IMR-90 (cell line): Measurements from ENCODE around the gene RALGPS2. TPM values are rescaled to one million over a fixed set of nuclear protein-coding genes. Genes with fewer than 3 reads are reported as not detected.

ENCODE experiments used
- ATAC-seq: fragments of 200-7000 bp; cut with Tn5 transposase; 2 replicates; pipeline ENCODE4 v1.9.1; 2020; ENCODE audit warnings: low read depth, mild to moderate bottlenecking, moderate library complexity
- BruUV-seq: library from RNA; stranded (reverse); fragments of 400-500 nt; replicated peaks from 2 replicates; lab custom pipeline; 2021; lab: Mats Ljungman, UMichigan
- CTCF ChIA-PET: fragments of 300-600 bp; formaldehyde crosslinking; extraction: SDS; loops from one replicate; lab custom pipeline; 2021; ENCODE audit warnings: antibody characterized with exemption; lab: Yijun Ruan, JAX
- POLR2A ChIA-PET: fragments of 300-600 bp; sonication (Branson Sonifier 250); formaldehyde crosslinking; loops from one replicate; lab custom pipeline; 2022; ENCODE audit warnings: antibody characterized with exemption; ENCODE audit not compliant: unreplicated experiment; lab: Charles Lee
- DNase-seq: peaks from one replicate; pipeline ENCODE4 v3.0.0; 2013
- H2AFZ ChIP-seq: replicated peaks from 2 replicates; pipeline ENCODE3; 2013; ENCODE audit warnings: low read length, mild to moderate bottlenecking; ENCODE audit not compliant: poor library complexity
- H2AK5ac ChIP-seq: 2 replicates; pipeline ENCODE4 v1.6.1; 2013; ENCODE audit warnings: low read depth, low read length, inconsistent platforms
- H2AK9ac ChIP-seq: replicated peaks from 2 replicates; pipeline ENCODE3; 2013; ENCODE audit warnings: mild to moderate bottlenecking, low read depth, low read length, moderate library complexity; ENCODE audit not compliant: poor library complexity
- H2BK120ac ChIP-seq: 2 replicates; pipeline ENCODE4 v1.6.1; 2013; ENCODE audit warnings: low read depth, low read length, inconsistent platforms
- H2BK15ac ChIP-seq: 3 replicates; pipeline ENCODE4 v1.6.1; 2013; ENCODE audit warnings: low read depth, low read length, inconsistent platforms
- H2BK20ac ChIP-seq: 2 replicates; pipeline ENCODE4 v1.6.1; 2013; ENCODE audit warnings: low read depth, mild to moderate bottlenecking, inconsistent platforms, low read length, moderate library complexity
- H2BK5ac ChIP-seq: 2 replicates; pipeline ENCODE4 v1.6.1; 2013; ENCODE audit warnings: mild to moderate bottlenecking, low read depth, low read length, inconsistent platforms; ENCODE audit not compliant: poor library complexity, severe bottlenecking
- H3K14ac ChIP-seq: replicated peaks from 2 replicates; pipeline ENCODE4 v1.6.1; 2013; ENCODE audit warnings: low read depth, low read length, inconsistent platforms
- H3K18ac ChIP-seq: 2 replicates; pipeline ENCODE4 v1.6.1; 2013; ENCODE audit warnings: low read depth, low read length, control low read depth
- H3K23ac ChIP-seq: 2 replicates; pipeline ENCODE4 v1.6.1; 2013; ENCODE audit warnings: low read depth, low read length, inconsistent platforms
- H3K27ac ChIP-seq: 2 replicates; pipeline ENCODE4 v1.5.1; 2013; ENCODE audit warnings: mild to moderate bottlenecking, control low read depth, low read length; ENCODE audit not compliant: insufficient read depth
- H3K27me3 ChIP-seq: 2 replicates; pipeline ENCODE4 v1.6.1; 2013; ENCODE audit warnings: low read length; ENCODE audit not compliant: control insufficient read depth, insufficient read depth
- H3K36me3 ChIP-seq: 2 replicates; pipeline ENCODE4 v1.6.1; 2013; ENCODE audit warnings: low read length, mixed read lengths; ENCODE audit not compliant: control insufficient read depth, insufficient read depth
- H3K4ac ChIP-seq: 2 replicates; pipeline ENCODE4 v1.6.1; 2013; ENCODE audit warnings: low read depth, low read length, inconsistent platforms
- H3K4me1 ChIP-seq: 2 replicates; pipeline ENCODE4 v1.6.1; 2013; ENCODE audit warnings: low read length, mixed read lengths; ENCODE audit not compliant: control insufficient read depth, insufficient read depth
- H3K4me2 ChIP-seq: 2 replicates; pipeline ENCODE4 v1.6.1; 2013; ENCODE audit warnings: low read depth, mild to moderate bottlenecking, control low read depth, low read length, moderate library complexity
- H3K4me3 ChIP-seq: 2 replicates; pipeline ENCODE4 v1.5.1; 2013; ENCODE audit warnings: low read depth, mild to moderate bottlenecking, control low read depth, low read length, moderate library complexity; ENCODE audit not compliant: insufficient read depth
- H3K56ac ChIP-seq: 2 replicates; pipeline ENCODE4 v1.6.1; 2013; ENCODE audit warnings: low read length, inconsistent platforms; ENCODE audit not compliant: insufficient read depth; ENCODE audit errors: extremely low read depth
- H3K79me1 ChIP-seq, 2 experiments: 2 replicates each; pipeline ENCODE4 v1.6.1; 2013; ENCODE audit warnings: low read length in 2 of 2, inconsistent platforms in 1 of 2, low read depth in 1 of 2
- H3K9ac ChIP-seq: 2 replicates; pipeline ENCODE4 v1.6.1; 2013; ENCODE audit warnings: low read depth, low read length, control low read depth
- H3K9me1 ChIP-seq: 2 replicates; pipeline ENCODE4 v1.6.1; 2013; ENCODE audit warnings: low read length, inconsistent platforms; ENCODE audit not compliant: insufficient read depth
- H3K9me3 ChIP-seq: 2 replicates; pipeline ENCODE4 v1.6.1; 2013; ENCODE audit warnings: low read length; ENCODE audit not compliant: control insufficient read depth, insufficient read depth
- H4K20me1 ChIP-seq: 2 replicates; pipeline ENCODE4 v1.6.1; 2013; ENCODE audit warnings: low read length, inconsistent platforms; ENCODE audit not compliant: insufficient read depth
- H4K5ac ChIP-seq: 2 replicates; pipeline ENCODE4 v1.6.1; 2013; ENCODE audit warnings: mild to moderate bottlenecking, low read depth, low read length, control low read depth
- H4K8ac ChIP-seq, 2 experiments: 2 replicates each; pipeline ENCODE4 v1.6.1; 2013; ENCODE audit warnings: low read depth in 2 of 2, low read length in 2 of 2, control low read depth in 1 of 2, inconsistent platforms in 1 of 2
- H4K91ac ChIP-seq: 2 replicates; pipeline ENCODE4 v1.6.1; 2013; ENCODE audit warnings: low read depth, low read length, inconsistent platforms; ENCODE audit not compliant: insufficient read depth
- BHLHE40 ChIP-seq: fragments of 150-350 bp; IDR thresholded peaks from 2 replicates; pipeline ENCODE4 v1.6.1; 2016; ENCODE audit warnings: mild to moderate bottlenecking, low read depth, low read length
- CEBPB ChIP-seq: IDR thresholded peaks from 2 replicates; pipeline ENCODE4 v1.6.1; 2012; ENCODE audit warnings: low read depth, low read length, improper control_type of control experiment
- CHD1 ChIP-seq: IDR thresholded peaks from 2 replicates; pipeline ENCODE4 v1.6.1; 2012; ENCODE audit warnings: low read depth, low read length, improper control_type of control experiment
- FOS ChIP-seq: fragments of 150-350 bp; IDR thresholded peaks from 2 replicates; pipeline ENCODE4 v1.6.1; 2016; ENCODE audit warnings: low read depth, low read length
- MAFK ChIP-seq: IDR thresholded peaks from 2 replicates; pipeline ENCODE4 v1.6.1; 2012; ENCODE audit warnings: low read depth, low read length, improper control_type of control experiment
- MAZ ChIP-seq: IDR thresholded peaks from 2 replicates; pipeline ENCODE4 v1.6.1; 2012; ENCODE audit warnings: low read depth, mild to moderate bottlenecking, low read length, improper control_type of control experiment, moderate library complexity, borderline replicate concordance
- MXI1 ChIP-seq: IDR thresholded peaks from 2 replicates; pipeline ENCODE4 v1.6.1; 2012; ENCODE audit warnings: low read depth, mild to moderate bottlenecking, low read length, moderate library complexity, borderline replicate concordance
- NFE2L2 ChIP-seq: fragments of 150-350 bp; IDR thresholded peaks from 2 replicates; pipeline ENCODE4 v1.6.1; 2016; ENCODE audit warnings: low read depth, mild to moderate bottlenecking, low read length
- POLR2A ChIP-seq: IDR thresholded peaks from 2 replicates; pipeline ENCODE4 v1.6.1; 2012; ENCODE audit warnings: mild to moderate bottlenecking, low read depth, low read length
- RAD21 ChIP-seq: IDR thresholded peaks from 2 replicates; pipeline ENCODE4 v1.6.1; 2012; ENCODE audit warnings: low read length, improper control_type of control experiment
- RCOR1 ChIP-seq: IDR thresholded peaks from 2 replicates; pipeline ENCODE4 v1.6.1; 2012; ENCODE audit warnings: mild to moderate bottlenecking, low read length, improper control_type of control experiment; ENCODE audit not compliant: insufficient replicate concordance
- RFX5 ChIP-seq: IDR thresholded peaks from 2 replicates; pipeline ENCODE4 v1.8.0; 2012; ENCODE audit warnings: low read depth, mild to moderate bottlenecking, low read length, moderate library complexity
- SMC3 ChIP-seq: fragments of 150-350 bp; IDR thresholded peaks from 2 replicates; pipeline ENCODE4 v1.6.1; 2016; ENCODE audit warnings: low read depth, mild to moderate bottlenecking, antibody characterized with exemption, low read length, moderate library complexity
- WGBS, 2 experiments: methylation state at CpG; one replicate each; pipeline versions ENCODE4 v1.1.5 to v1.1.7; 2013; ENCODE audit warnings: missing lambda C conversion rate in 2 of 2; ENCODE audit not compliant: insufficient read length in 1 of 2; ENCODE audit errors: extremely low coverage in 2 of 2; 5-methylcytosine and 5-hydroxymethylcytosine counted together
- dilution Hi-C: fragments of 300-500 bp; cut with HindIII; formaldehyde crosslinking; loops from one replicate; pipeline ENCODE4 v1.14.3; 2018; ENCODE audit warnings: low sequenced_read_pairs; ENCODE audit not compliant: unreplicated experiment
- in situ Hi-C: fragments of 300-500 bp; cut with MboI; formaldehyde crosslinking; loops from 3 replicates; pipeline ENCODE4 v1.14.3; 2019; ENCODE audit warnings: low sequenced_read_pairs, inconsistent platforms, mixed read lengths
- intact Hi-C: fragments of 100-400 bp; cut with micrococcal nuclease; formaldehyde crosslinking; loops from 2 replicates; pipeline ENCODE4 v1.10.0; 2022
- polyA plus RNA-seq, 3 experiments: library from polyadenylated mRNA; depleted of rRNA; stranded (reverse); fragments of >200 nt; gene quantifications; 2 replicates each; pipeline ENCODE4 v1.2.3, GENCODE V29; 2012; ENCODE audit warnings: low replicate concordance in 1 of 3
- total RNA-seq: library from RNA; depleted of rRNA; stranded (reverse); fragments of >200 nt; gene quantifications from 2 replicates; pipeline ENCODE4 v1.2.3, GENCODE V29; 2012
- TF ChIP-seq, protein P1 (sequence below): fragments of 150-350 bp; IDR thresholded peaks from 2 replicates; pipeline ENCODE4 v1.6.1; 2017; ENCODE audit warnings: mild to moderate bottlenecking, antibody characterized with exemption, low read length, low read depth
- TF ChIP-seq, protein P2 (sequence below): fragments of 150-350 bp; IDR thresholded peaks from 2 replicates; pipeline ENCODE4 v1.6.1; 2016; ENCODE audit warnings: low read depth, mild to moderate bottlenecking, low read length, moderate library complexity, borderline replicate concordance
- TF ChIP-seq, protein P3 (sequence below): conservative IDR thresholded peaks from 2 replicates; pipeline ENCODE4 v1.5.1; 2012; ENCODE audit warnings: mild to moderate bottlenecking, low read depth, low read length, improper control_type of control experiment

Gene RALGPS2
- total and polyA plus RNA-seq, 2 of the 4 experiments (the other 2 are of a cell fraction): 13.8 to 148 TPM

DNA sequence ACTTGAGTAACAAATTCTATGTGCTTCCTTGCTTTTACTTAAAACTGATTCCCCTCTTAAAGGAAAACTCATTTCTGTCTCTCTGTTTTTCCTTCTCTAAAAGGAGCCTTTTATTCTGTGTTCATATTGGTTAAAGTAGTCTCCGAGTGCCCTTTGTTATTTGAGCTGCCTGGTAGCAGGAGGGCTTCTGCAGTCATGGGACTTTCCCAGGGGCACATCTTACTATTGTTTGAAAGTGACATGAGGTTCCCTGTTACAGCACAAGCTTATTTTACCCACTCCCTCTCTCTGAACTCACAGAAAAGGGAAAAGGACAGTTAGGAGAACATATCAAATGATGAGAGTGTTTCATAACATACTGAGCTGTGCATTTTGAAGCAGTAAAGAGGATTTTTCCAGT is 203.9 kb downstream of the RALGPS2 start:
- H3K4me3 ChIP-seq: no peak overlapping the region

More for the DNA sequence above, 203.9 kb downstream of the RALGPS2 start:
- ATAC-seq: no peak
- Histone ChIP-seq H2BK20ac (no peak overlapping the region), H3K9me3 (no peaks in the 10 kb centered on the region), H3K36me3 (0 out of 2 replicates have a peak, but pooled peaks cover 2% of the 10 kb centered on the region), H2BK5ac (no peak overlapping the region), H2AK9ac (no peak overlapping the region), H2AFZ (no peak overlapping the region), H3K4ac (no peak overlapping the region), H3K4me1 (peaks cover 5% of the 10 kb centered on the region; the same call in 1 of the 2 replicates), H3K27ac (no peak overlapping the region), H4K20me1 (no peaks in the 10 kb centered on the region), H2BK15ac (no peak overlapping the region), H3K4me2 (no peak overlapping the region), H3K27me3 (no peaks in the 10 kb centered on the region), H3K79me1 (no peaks in the 10 kb centered on the region), H4K5ac (no peak overlapping the region), H2AK5ac (no peak overlapping the region), H3K56ac (no peak overlapping the region), H4K8ac (no peak overlapping the region), H3K18ac (no peak overlapping the region), H3K14ac (no peak overlapping the region), H4K91ac (no peak overlapping the region), H3K23ac (no peak overlapping the region), H2BK120ac (no peak overlapping the region), H3K9me1 (peaks cover 3% of the 10 kb centered on the region; the same call in 1 of the 2 replicates), H3K9ac (no peak overlapping the region)
- no CpG with 5 or more reads among the region's 1 CpG for whole genome bisulfite sequencing, 2 experiments
- DNase-seq: no peak
- intact Hi-C loops: no loop called here
- dilution Hi-C loops: no loop called here
- TF ChIP-seq CEBPB: no peak
- TF ChIP-seq SMC3: no peak
- TF ChIP-seq MXI1: no peak
- TF ChIP-seq MAFK: no peak
- no peak for TF ChIP-seq RCOR1
- TF ChIP-seq, protein P1, sequence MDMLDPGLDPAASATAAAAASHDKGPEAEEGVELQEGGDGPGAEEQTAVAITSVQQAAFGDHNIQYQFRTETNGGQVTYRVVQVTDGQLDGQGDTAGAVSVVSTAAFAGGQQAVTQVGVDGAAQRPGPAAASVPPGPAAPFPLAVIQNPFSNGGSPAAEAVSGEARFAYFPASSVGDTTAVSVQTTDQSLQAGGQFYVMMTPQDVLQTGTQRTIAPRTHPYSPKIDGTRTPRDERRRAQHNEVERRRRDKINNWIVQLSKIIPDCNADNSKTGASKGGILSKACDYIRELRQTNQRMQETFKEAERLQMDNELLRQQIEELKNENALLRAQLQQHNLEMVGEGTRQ: no peak
- TF ChIP-seq POLR2A: no peak
- TF ChIP-seq NFE2L2: no peak
- TF ChIP-seq MAZ: no peak
- TF ChIP-seq RAD21: no peak
- TF ChIP-seq CHD1: no peak
- TF ChIP-seq FOS: no peak
- no peak for TF ChIP-seq RFX5
- TF ChIP-seq, protein P2, sequence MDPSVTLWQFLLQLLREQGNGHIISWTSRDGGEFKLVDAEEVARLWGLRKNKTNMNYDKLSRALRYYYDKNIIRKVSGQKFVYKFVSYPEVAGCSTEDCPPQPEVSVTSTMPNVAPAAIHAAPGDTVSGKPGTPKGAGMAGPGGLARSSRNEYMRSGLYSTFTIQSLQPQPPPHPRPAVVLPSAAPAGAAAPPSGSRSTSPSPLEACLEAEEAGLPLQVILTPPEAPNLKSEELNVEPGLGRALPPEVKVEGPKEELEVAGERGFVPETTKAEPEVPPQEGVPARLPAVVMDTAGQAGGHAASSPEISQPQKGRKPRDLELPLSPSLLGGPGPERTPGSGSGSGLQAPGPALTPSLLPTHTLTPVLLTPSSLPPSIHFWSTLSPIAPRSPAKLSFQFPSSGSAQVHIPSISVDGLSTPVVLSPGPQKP: no peak
- no peak for TF ChIP-seq BHLHE40
- TF ChIP-seq, protein P3, sequence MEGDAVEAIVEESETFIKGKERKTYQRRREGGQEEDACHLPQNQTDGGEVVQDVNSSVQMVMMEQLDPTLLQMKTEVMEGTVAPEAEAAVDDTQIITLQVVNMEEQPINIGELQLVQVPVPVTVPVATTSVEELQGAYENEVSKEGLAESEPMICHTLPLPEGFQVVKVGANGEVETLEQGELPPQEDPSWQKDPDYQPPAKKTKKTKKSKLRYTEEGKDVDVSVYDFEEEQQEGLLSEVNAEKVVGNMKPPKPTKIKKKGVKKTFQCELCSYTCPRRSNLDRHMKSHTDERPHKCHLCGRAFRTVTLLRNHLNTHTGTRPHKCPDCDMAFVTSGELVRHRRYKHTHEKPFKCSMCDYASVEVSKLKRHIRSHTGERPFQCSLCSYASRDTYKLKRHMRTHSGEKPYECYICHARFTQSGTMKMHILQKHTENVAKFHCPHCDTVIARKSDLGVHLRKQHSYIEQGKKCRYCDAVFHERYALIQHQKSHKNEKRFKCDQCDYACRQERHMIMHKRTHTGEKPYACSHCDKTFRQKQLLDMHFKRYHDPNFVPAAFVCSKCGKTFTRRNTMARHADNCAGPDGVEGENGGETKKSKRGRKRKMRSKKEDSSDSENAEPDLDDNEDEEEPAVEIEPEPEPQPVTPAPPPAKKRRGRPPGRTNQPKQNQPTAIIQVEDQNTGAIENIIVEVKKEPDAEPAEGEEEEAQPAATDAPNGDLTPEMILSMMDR: no peak
- no TSS peak for BruUV-seq
- ChIA-PET POLR2A (interaction anchor here (0.6 kb wide), 1 partner anchor 323 kb away, joined by 3 read pairs; no protein-coding TSS in a partner anchor), CTCF (interaction anchor here (0.7 kb wide), 1 partner anchor 341 kb away, joined by 3 read pairs; no protein-coding TSS in a partner anchor)
- in situ Hi-C loops: no loop called here
